B cell (primary cell): ENCODE data around the gene SHMT2. TPM values are rescaled to one million over a fixed set of nuclear protein-coding genes. Genes with fewer than 3 reads are reported as not detected.

Experiments used
- ATAC-seq: fragments of 200-7000 bp; cut with Tn5 transposase; one replicate; pipeline ENCODE4 v1.10.0; 2021; ENCODE audit warnings: low read depth, mild to moderate bottlenecking, moderate number of reproducible peaks, moderate library complexity
- CTCF ChIA-PET: fragments of 350-600 bp; sonication (Branson Sonifier 250); formaldehyde crosslinking; loops from one replicate; lab custom pipeline; 2021; ENCODE audit warnings: antibody characterized with exemption, inconsistent platforms; lab: Charles Lee
- POLR2A ChIA-PET: fragments of 350-600 bp; sonication (Branson Sonifier 250); formaldehyde crosslinking; loops from one replicate; lab custom pipeline; 2021; ENCODE audit warnings: antibody characterized with exemption; lab: Charles Lee
- DNase-seq: peaks from one replicate; pipeline ENCODE4 v3.0.0; 2013
- H2AFZ ChIP-seq: 2 replicates; pipeline ENCODE4 v1.6.1; 2012; ENCODE audit warnings: mild to moderate bottlenecking, low read depth, low read length; ENCODE audit not compliant: insufficient read depth, poor library complexity, severe bottlenecking
- H3K27ac ChIP-seq, 2 donors: 1 replicate in 1 of 2; 2 replicates in 1 of 2; pipeline ENCODE4 v1.5.1; 2012 to 2013; ENCODE audit warnings: low read length in 2 of 2, mild to moderate bottlenecking in 2 of 2, moderate library complexity in 1 of 2
- H3K27me3 ChIP-seq, 4 experiments: fragments of 200-600 bp in 1 of 4; sonication (generic) in 1 of 4; replicated peaks in 1 of 4; 1 replicate in 2 of 4; 2 replicates in 2 of 4; pipeline versions ENCODE4 v1.6.1 to v1.7.0; 2013 to 2016; ENCODE audit warnings: low read length in 3 of 4, mild to moderate bottlenecking in 2 of 4, mixed read lengths in 1 of 4, moderate library complexity in 1 of 4; ENCODE audit not compliant: insufficient read depth in 4 of 4, control insufficient read depth in 3 of 4; ENCODE audit errors: control extremely low read depth in 1 of 4
- H3K36me3 ChIP-seq, 2 experiments: replicated peaks in 1 of 2; 1 replicate in 1 of 2; 2 replicates in 1 of 2; pipeline versions ENCODE4 v1.6.1 to v1.7.1; 2013; ENCODE audit warnings: low read length in 1 of 2; ENCODE audit not compliant: insufficient read depth in 2 of 2, control insufficient read depth in 1 of 2; ENCODE audit errors: control extremely low read depth in 1 of 2, extremely low read depth in 1 of 2
- H3K4me1 ChIP-seq, 2 donors: fragments of 200-600 bp in 1 of 2; sonication (generic) in 1 of 2; 1 replicate in 1 of 2; 2 replicates in 1 of 2; pipeline versions ENCODE4 v1.5.1 to v1.6.1; 2013 to 2017; ENCODE audit warnings: low read length in 2 of 2; ENCODE audit not compliant: control insufficient read depth in 2 of 2, insufficient read depth in 2 of 2
- H3K4me2 ChIP-seq: replicated peaks from 2 replicates; pipeline ENCODE3; 2012; ENCODE audit warnings: mild to moderate bottlenecking, low read depth, low read length; ENCODE audit not compliant: poor library complexity, severe bottlenecking
- H3K4me3 ChIP-seq, 5 experiments: fragments of 200-600 bp in 1 of 5; sonication (generic) in 1 of 5; 1 replicate in 3 of 5; 2 replicates in 2 of 5; pipeline versions ENCODE4 v1.5.1 to v1.7.0; 2011 to 2016; ENCODE audit warnings: low read length in 4 of 5, mild to moderate bottlenecking in 4 of 5, low read depth in 2 of 5, control low read depth in 1 of 5, moderate library complexity in 1 of 5; ENCODE audit not compliant: insufficient read depth in 1 of 5; ENCODE audit errors: control extremely low read depth in 1 of 5, extremely low read depth in 1 of 5
- H3K79me2 ChIP-seq: fragments of 200-600 bp; sonication (generic); one replicate; pipeline ENCODE4 v1.6.0; 2016; ENCODE audit warnings: low read length; ENCODE audit not compliant: control insufficient read depth, insufficient read depth
- H3K9ac ChIP-seq: fragments of 200-600 bp; sonication (generic); 2 replicates; pipeline ENCODE4 v1.6.1; 2017; ENCODE audit warnings: mild to moderate bottlenecking, low read length, moderate library complexity
- H3K9me3 ChIP-seq, 3 donors: one replicate each; pipeline versions ENCODE4 v1.6.1 to v1.7.1; 2013; ENCODE audit warnings: low read length in 2 of 3; ENCODE audit not compliant: control insufficient read depth in 2 of 3, insufficient read depth in 1 of 3; ENCODE audit errors: control extremely low read depth in 1 of 3
- H4K20me1 ChIP-seq: 2 replicates; pipeline ENCODE4 v1.6.0; 2012; ENCODE audit warnings: mild to moderate bottlenecking, low read length; ENCODE audit not compliant: insufficient read depth, control insufficient read depth, poor library complexity, severe bottlenecking
- H3K27ac Mint-ChIP-seq: one replicate; pipeline ENCODE4 v1.8.0; 2021; ENCODE audit warnings: mixed read lengths
- H3K27me3 Mint-ChIP-seq: one replicate; pipeline ENCODE4 v1.8.0; 2021; ENCODE audit warnings: mixed read lengths
- H3K4me1 Mint-ChIP-seq: one replicate; pipeline ENCODE4 v1.8.0; 2021; ENCODE audit warnings: mixed read lengths
- H3K4me3 Mint-ChIP-seq: one replicate; pipeline ENCODE4 v1.8.0; 2021; ENCODE audit warnings: mixed read lengths
- H3K9me3 Mint-ChIP-seq: one replicate; pipeline ENCODE4 v1.8.0; 2022; ENCODE audit warnings: mixed read lengths; ENCODE audit not compliant: insufficient read depth
- EZH2 ChIP-seq: IDR thresholded peaks from 2 replicates; pipeline ENCODE4 v1.6.1; 2012; ENCODE audit warnings: borderline replicate concordance, low read depth, mild to moderate bottlenecking, moderate library complexity, low read length; ENCODE audit not compliant: insufficient read depth, poor library complexity, severe bottlenecking
- WGBS: methylation state at CpG from one replicate; pipeline ENCODE4 v1.1.5; 2013; ENCODE audit warnings: missing lambda C conversion rate; ENCODE audit not compliant: insufficient coverage; 5-methylcytosine and 5-hydroxymethylcytosine counted together
- intact Hi-C: fragments of 100-400 bp; cut with micrococcal nuclease; formaldehyde crosslinking; loops from one replicate; pipeline ENCODE4 v1.10.0; 2022
- polyA plus RNA-seq: library from polyadenylated mRNA; depleted of rRNA; stranded (reverse); fragments of >200 nt; gene quantifications from 2 replicates; pipeline ENCODE4 v1.2.3, GENCODE V29; 2012
- total RNA-seq, 2 donors: library from RNA; stranded (reverse); fragments of 120-200 nt in 1 of 2; gene quantifications; 1 replicate in 1 of 2; 2 replicates in 1 of 2; pipeline versions ENCODE4 v1.2.3 to v1.2.4, GENCODE V29; 2013 to 2022
- TF ChIP-seq, protein P1 (sequence below): fragments of 200-600 bp; IDR thresholded peaks from one replicate; pipeline ENCODE4 v1.8.0; 2022; ENCODE audit warnings: antibody characterized with exemption, mild to moderate bottlenecking

Gene SHMT2
- total and polyA plus RNA-seq, 2 donors (not counting 1 experiment from before 2014, with no cell fraction given) = 166 to 236 TPM

- WGBS = 70% methylated on average over 2 of the region's 7 CpGs
- H3K79me2 ChIP-seq = no peaks in the 10 kb centered on the region
- TF ChIP-seq, protein P1, sequence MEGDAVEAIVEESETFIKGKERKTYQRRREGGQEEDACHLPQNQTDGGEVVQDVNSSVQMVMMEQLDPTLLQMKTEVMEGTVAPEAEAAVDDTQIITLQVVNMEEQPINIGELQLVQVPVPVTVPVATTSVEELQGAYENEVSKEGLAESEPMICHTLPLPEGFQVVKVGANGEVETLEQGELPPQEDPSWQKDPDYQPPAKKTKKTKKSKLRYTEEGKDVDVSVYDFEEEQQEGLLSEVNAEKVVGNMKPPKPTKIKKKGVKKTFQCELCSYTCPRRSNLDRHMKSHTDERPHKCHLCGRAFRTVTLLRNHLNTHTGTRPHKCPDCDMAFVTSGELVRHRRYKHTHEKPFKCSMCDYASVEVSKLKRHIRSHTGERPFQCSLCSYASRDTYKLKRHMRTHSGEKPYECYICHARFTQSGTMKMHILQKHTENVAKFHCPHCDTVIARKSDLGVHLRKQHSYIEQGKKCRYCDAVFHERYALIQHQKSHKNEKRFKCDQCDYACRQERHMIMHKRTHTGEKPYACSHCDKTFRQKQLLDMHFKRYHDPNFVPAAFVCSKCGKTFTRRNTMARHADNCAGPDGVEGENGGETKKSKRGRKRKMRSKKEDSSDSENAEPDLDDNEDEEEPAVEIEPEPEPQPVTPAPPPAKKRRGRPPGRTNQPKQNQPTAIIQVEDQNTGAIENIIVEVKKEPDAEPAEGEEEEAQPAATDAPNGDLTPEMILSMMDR = no peak
- TF ChIP-seq EZH2 = no peak
- CTCF ChIA-PET = interaction anchor here (0.5 to 31.1 kb wide), 7 partner anchors 24 to 1289 kb away, joined by 3 to 838 read pairs (median 3); partner anchors contain the start of gene NXPH4
- H3K4me2 ChIP-seq = peak overlapping the region; percentile 51
- DNase-seq (no peak), ATAC-seq (peak; percentile 24)
- H4K20me1 ChIP-seq = no peaks in the 10 kb centered on the region
- Mint-ChIP-seq H3K4me1 (peaks cover 12% of the 10 kb centered on the region), H3K27me3 (no peaks in the 10 kb centered on the region), H3K9me3 (no peaks in the 10 kb centered on the region), H3K27ac (no peak overlapping the region), H3K4me3 (peak overlapping the region; percentile 44)
- POLR2A ChIA-PET = interaction anchor here (0.6 kb wide), 1 partner anchor 17 kb away, joined by 5 read pairs; no protein-coding TSS in a partner anchor
- no peaks in the 10 kb centered on the region for H3K36me3 ChIP-seq
- intact Hi-C loops = no loop called here
- H3K9me3 ChIP-seq = peaks cover 0 to 5% (median 0%) of the 10 kb centered on the region in 3 donors
- peak overlapping the region; percentile 32 for H2AFZ ChIP-seq
- peaks cover 0 to 10% (median 2%) of the 10 kb centered on the region in 4 experiments for H3K27me3 ChIP-seq
- no peak overlapping the region for H3K27ac ChIP-seq
- no peak overlapping the region for H3K9ac ChIP-seq
- peaks cover 8 to 12% of the 10 kb centered on the region in 2 donors for H3K4me1 ChIP-seq
- peak overlapping the region in 1 of 5 experiments; percentile 21 for H3K4me3 ChIP-seq
Measured at GRCh38 chr12:57248934-57249742, 19.6 kb downstream of the SHMT2 start.

DNA sequence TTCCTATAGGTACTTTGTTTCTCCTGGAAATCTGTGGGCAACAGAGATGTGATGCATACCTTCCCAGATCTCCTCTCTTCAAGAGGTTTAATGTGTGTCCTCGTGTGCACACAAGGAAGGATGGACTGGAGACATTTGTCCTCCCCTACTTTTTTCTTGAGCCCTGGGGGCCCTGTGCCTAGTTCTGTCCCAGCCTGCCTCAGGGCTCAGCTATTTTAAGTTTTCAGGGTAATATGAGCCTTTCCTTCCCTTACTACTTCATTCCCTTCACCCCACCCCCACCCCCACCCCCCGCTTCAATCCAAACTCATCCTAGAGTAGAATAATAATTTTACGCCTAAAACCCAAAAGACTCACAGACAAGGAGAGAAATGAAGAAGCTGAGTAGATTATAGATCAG, 21.0 kb downstream of the SHMT2 start:
- Histone ChIP-seq H3K27me3 (no peaks in the 10 kb centered on the region), H3K9ac (no peak overlapping the region), H2AFZ (no peak overlapping the region), H3K79me2 (no peaks in the 10 kb centered on the region), H3K4me1 (peaks cover 7 to 10% of the 10 kb centered on the region in 2 donors), H3K27ac (no peak overlapping the region), H3K4me3 (no peak overlapping the region), H3K36me3 (peaks cover 2 to 11% of the 10 kb centered on the region in 2 experiments), H4K20me1 (no peaks in the 10 kb centered on the region), H3K4me2 (no peak overlapping the region), H3K9me3 (peaks cover 0 to 5% (median 0%) of the 10 kb centered on the region in 3 donors)
- TF ChIP-seq EZH2 = no peak
- TF ChIP-seq, protein P1 = no peak
- 63% methylated on average over 1 of the region's 3 CpGs for WGBS
- Mint-ChIP-seq H3K4me3 (no peak overlapping the region), H3K27ac (no peak overlapping the region), H3K27me3 (no peaks in the 10 kb centered on the region), H3K4me1 (peaks cover 10% of the 10 kb centered on the region), H3K9me3 (no peaks in the 10 kb centered on the region)
- CTCF ChIA-PET = interaction anchor here (0.7 to 31.1 kb wide), 2 partner anchors 34 to 1548 kb away, joined by 3 to 838 read pairs; partner anchors contain the start of gene NXPH4
- POLR2A ChIA-PET = interaction anchor here (0.6 kb wide), 2 partner anchors 203 to 560 kb away, joined by 6 to 7 read pairs; no protein-coding TSS in a partner anchor
- ATAC-seq = no peak
- DNase-seq = no peak
- intact Hi-C loops = no loop called here
